Chondrocyte (in vitro differentiated cells): ENCODE results near the gene MUC5AC. TPM values are rescaled to one million over a fixed set of nuclear protein-coding genes. Genes with fewer than 3 reads are reported as not detected.
A peak's percentile ranks its signal among the peaks of the same experiment; 100 is the strongest.
"Not testable (repeated sequence)": the region's sequence is repeated elsewhere in the genome, so short reads cannot be mapped to it uniquely, and the experiment has no call there.

Source experiments
- DNase-seq: peaks from one replicate; pipeline ENCODE4 v3.0.0; 2021; ENCODE audit warnings: mixed read lengths, low spot score
- H3K27ac Mint-ChIP-seq: one replicate; pipeline ENCODE4 v1.8.0; 2021; ENCODE audit warnings: mild to moderate bottlenecking, moderate library complexity, mixed read lengths; ENCODE audit not compliant: unreplicated experiment
- H3K27me3 Mint-ChIP-seq: 2 replicates; pipeline ENCODE4 v1.8.0; 2021; ENCODE audit warnings: low read depth, mixed read lengths
- H3K36me3 Mint-ChIP-seq: 2 replicates; pipeline ENCODE4 v1.8.0; 2021; ENCODE audit warnings: low read depth, mixed read lengths
- H3K4me1 Mint-ChIP-seq: 2 replicates; pipeline ENCODE4 v1.8.0; 2021; ENCODE audit warnings: low read depth, mild to moderate bottlenecking, mixed read lengths
- H3K4me3 Mint-ChIP-seq: one replicate; pipeline ENCODE4 v1.8.0; 2021; ENCODE audit warnings: mild to moderate bottlenecking, moderate library complexity, mixed read lengths; ENCODE audit not compliant: unreplicated experiment
- H3K9me3 Mint-ChIP-seq: 2 replicates; pipeline ENCODE4 v1.8.0; 2021; ENCODE audit warnings: low read depth, mixed read lengths
- total RNA-seq: library from RNA; stranded (reverse); gene quantifications from 3 replicates; pipeline ENCODE4 v1.2.1, GENCODE V29; 2021
- TF ChIP-seq, protein P1 (sequence below): fragments of 200-600 bp; sonication (generic); IDR thresholded peaks from 2 replicates; pipeline ENCODE4 v1.5.0; 2021; ENCODE audit warnings: antibody characterized with exemption, mild to moderate bottlenecking, moderate library complexity

Gene MUC5AC
- total RNA-seq, 1 donor from 2014 or later = not detected

DNA sequence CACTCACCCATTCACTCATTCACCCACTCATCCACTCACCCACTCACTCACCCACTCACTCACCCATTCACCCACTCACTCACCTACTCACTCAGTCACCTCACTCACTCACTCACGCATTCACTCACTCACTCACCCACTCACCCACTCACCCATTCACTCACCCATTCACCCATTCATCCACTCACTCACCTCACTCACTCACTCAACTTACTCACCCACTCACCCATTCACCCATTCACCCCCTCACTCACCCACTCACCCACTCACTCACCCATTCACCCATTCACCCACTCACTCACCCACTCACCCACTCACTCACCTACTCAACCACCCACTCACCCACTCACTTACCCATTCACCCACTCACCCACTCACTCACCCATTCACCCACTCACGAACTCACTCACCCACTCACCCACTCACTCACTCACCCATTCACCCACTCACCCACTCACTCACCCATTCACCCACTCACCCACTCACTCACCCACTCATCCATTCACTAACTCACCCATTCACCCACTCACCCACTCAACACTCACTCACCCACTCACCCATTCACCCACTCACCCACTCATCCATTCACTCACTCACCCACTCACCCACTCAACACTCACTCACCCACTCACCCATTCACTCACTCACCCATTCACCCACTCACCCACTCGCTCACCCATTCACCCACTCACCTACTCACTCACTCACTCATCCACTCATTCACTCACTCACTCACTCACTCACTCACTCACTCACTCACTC lies 13.7 kb downstream of the MUC5AC start:
- Mint-ChIP-seq H3K27me3 (peaks cover 3% of the 10 kb centered on the region), H3K9me3 (peaks cover 12% of the 10 kb centered on the region), H3K27ac (no peak overlapping the region), H3K4me1 (no peaks in the 10 kb centered on the region), H3K4me3 (no peak overlapping the region), H3K36me3 (peaks cover 1% of the 10 kb centered on the region)
- TF ChIP-seq, protein P1, sequence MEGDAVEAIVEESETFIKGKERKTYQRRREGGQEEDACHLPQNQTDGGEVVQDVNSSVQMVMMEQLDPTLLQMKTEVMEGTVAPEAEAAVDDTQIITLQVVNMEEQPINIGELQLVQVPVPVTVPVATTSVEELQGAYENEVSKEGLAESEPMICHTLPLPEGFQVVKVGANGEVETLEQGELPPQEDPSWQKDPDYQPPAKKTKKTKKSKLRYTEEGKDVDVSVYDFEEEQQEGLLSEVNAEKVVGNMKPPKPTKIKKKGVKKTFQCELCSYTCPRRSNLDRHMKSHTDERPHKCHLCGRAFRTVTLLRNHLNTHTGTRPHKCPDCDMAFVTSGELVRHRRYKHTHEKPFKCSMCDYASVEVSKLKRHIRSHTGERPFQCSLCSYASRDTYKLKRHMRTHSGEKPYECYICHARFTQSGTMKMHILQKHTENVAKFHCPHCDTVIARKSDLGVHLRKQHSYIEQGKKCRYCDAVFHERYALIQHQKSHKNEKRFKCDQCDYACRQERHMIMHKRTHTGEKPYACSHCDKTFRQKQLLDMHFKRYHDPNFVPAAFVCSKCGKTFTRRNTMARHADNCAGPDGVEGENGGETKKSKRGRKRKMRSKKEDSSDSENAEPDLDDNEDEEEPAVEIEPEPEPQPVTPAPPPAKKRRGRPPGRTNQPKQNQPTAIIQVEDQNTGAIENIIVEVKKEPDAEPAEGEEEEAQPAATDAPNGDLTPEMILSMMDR = no peak
- peak; percentile 6 for DNase-seq

DNA sequence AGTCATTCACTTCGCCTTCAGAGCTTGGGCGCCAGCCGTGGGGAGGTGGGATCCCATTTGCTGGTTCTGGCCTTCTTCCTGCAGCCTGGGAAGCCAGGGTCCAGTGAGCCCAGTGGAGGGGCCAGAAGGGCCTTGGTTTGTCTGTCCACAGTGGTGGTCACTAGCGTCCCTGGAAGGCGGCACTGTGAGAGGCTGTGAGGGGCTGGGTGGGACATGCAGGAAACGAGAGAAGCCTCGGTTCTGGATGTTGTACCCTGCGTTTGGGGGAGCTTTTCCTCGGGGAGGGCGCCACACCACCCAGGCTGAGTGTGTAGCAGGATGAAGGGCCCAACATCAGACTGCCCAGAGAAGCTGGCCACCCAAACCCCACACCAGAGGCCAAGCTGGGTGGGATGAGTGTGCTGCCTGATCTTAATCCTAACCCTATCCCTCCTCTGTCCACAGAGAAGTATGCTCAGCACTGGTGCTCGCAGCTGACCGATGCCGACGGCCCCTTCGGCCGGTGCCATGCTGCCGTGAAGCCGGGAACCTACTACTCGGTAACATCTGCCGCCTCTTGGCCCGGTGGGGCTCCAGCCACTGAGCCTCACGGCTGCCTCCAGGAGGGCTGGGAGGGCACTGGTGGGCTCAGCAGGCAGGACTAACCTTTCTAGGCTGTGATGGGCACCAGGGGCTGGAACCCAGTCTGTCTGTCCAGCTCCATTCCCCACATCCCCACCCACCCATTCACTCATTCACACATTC lies 14.4 kb downstream of the MUC5AC start:
- Mint-ChIP-seq H3K27ac (no peak overlapping the region), H3K36me3 (peaks cover 1% of the 10 kb centered on the region), H3K4me1 (no peaks in the 10 kb centered on the region), H3K4me3 (no peak overlapping the region), H3K9me3 (peaks cover 12% of the 10 kb centered on the region), H3K27me3 (peaks cover 2% of the 10 kb centered on the region)
- peak; percentile 62 for DNase-seq
- TF ChIP-seq, protein P1 = no peak

DNA sequence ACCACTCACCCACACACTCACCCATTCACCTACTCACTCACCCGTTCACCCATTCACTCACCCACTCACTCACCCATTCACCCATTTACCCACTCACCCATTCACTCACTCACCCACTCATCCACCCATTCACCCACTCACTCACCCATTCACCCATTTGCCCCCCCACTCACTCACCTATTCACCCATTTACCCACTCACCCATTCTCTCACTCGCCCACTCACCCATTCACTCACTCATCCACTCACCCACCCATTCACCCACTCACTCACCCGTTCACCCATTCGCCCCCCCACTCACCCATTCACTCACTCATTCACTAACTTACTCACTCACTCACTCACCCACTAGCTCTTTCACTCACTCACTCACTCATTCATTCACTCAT lies 15.0 kb downstream of the MUC5AC start:
- TF ChIP-seq, protein P1 = no peak
- H3K36me3 Mint-ChIP-seq = no peaks in the 10 kb centered on the region
- no peak for DNase-seq
- no peak overlapping the region for H3K4me3 Mint-ChIP-seq
- H3K27me3 Mint-ChIP-seq = no peaks in the 10 kb centered on the region
- no peaks in the 10 kb centered on the region for H3K4me1 Mint-ChIP-seq
- H3K9me3 Mint-ChIP-seq = peaks cover 12% of the 10 kb centered on the region
- H3K27ac Mint-ChIP-seq = no peak overlapping the region

DNA sequence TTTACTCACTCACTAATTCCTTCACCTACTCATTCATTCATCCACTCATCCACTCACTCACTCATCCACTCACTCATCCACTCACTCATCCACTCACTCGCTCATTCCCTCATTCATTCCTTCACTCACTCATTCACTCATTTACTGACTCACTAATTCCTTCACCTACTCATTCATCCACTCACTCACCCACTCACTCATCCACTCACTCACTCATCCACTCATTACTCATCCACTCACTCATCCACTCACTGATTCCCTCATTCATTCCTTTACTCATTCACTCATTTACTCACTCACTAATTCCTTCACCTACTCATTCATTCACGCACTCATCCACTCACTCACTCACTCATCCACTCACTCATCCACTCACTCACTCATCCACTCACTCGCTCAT lies 15.6 kb downstream of the MUC5AC start:
- H3K9me3 Mint-ChIP-seq, DNase-seq, H3K4me3 Mint-ChIP-seq, H3K36me3 Mint-ChIP-seq, H3K27ac Mint-ChIP-seq, H3K4me1 Mint-ChIP-seq, H3K27me3 Mint-ChIP-seq: not testable (repeated sequence)

DNA sequence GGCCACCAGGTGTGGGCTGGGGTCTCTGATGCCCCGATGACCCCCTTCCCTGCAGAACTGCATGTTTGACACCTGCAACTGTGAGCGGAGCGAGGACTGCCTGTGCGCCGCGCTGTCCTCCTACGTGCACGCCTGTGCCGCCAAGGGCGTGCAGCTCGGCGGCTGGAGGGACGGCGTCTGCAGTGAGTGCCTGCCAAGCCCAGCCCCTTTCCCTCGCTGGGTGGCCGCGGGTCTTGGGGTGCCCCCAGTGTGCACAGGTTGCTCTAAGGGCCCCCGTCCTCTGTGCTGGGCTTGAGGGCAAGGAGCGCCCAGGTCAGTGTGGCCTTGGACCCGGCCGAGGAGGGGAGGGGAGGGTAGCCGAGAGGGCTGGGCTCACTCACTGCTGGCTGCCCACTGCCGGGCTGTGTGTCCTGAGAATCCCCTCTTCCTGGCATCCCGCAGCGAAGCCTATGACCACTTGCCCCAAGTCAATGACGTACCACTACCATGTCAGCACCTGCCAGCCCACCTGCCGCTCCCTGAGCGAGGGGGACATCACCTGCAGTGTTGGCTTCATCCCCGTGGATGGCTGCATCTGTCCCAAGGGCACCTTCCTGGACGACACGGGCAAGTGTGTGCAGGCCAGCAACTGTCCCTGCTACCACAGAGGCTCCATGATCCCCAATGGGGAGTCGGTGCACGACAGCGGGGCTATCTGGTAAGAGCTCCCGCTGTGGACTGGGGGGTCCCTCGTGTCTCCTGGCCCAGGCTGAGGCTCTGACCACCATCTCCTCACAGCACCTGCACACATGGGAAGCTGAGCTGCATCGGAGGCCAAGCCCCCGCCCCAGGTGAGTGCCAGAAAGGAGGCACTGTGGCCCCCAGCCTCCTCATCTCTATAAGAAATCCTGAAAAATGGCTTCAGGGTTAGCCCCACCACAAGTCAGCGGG lies 17.0 kb downstream of the MUC5AC start:
- DNase-seq = no peak
- H3K36me3 Mint-ChIP-seq = no peaks in the 10 kb centered on the region
- no peaks in the 10 kb centered on the region for H3K4me1 Mint-ChIP-seq
- TF ChIP-seq, protein P1 = no peak
- peaks cover 7% of the 10 kb centered on the region for H3K9me3 Mint-ChIP-seq
- H3K4me3 Mint-ChIP-seq = no peak overlapping the region
- H3K27ac Mint-ChIP-seq = no peak overlapping the region
- H3K27me3 Mint-ChIP-seq = no peaks in the 10 kb centered on the region
